Esophagus muscularis mucosa (tissue), 3 donors: ENCODE data around the gene PLXNA4.

Source experiments
- CTCF ChIP-seq, 3 experiments: fragments of 200-600 bp in 2 of 3; fragments of 450-650 bp in 1 of 3; sonication (generic) in 2 of 3; IDR thresholded peaks; one replicate each; pipeline ENCODE4 v1.5.1; 2017 to 2019; ENCODE audit warnings: antibody characterized with exemption in 3 of 3, mild to moderate bottlenecking in 2 of 3, moderate library complexity in 1 of 3
- POLR2A ChIP-seq: fragments of 450-650 bp; IDR thresholded peaks from one replicate; pipeline ENCODE4 v1.6.1; 2017; ENCODE audit warnings: antibody characterized with exemption, moderate library complexity, mild to moderate bottlenecking, low read depth
- POLR2AphosphoS5 ChIP-seq, 2 donors: sonication (generic); formaldehyde crosslinking; IDR thresholded peaks; one replicate each; pipeline ENCODE4 v1.6.1; 2017; ENCODE audit warnings: antibody characterized with exemption in 2 of 2

GRCh38 chr7:132575419-132575981, 770 bp downstream of the PLXNA4 start:
- TF ChIP-seq POLR2A (no peak), CTCF (IDR thresholded peaks at IDR 0.05) (peak in 1 of 3 experiments; percentile 30), POLR2AphosphoS5 (IDR thresholded peaks at IDR 0.05) (peak in 1 of 2 donors; percentile 32)
